GM12872 (cell line): ENCODE results near the gene CXCL3.

Source experiments
- TF ChIP-seq, protein P1 (sequence below): IDR thresholded peaks from 3 replicates; pipeline ENCODE4 v1.5.1; 2011; ENCODE audit warnings: low read depth, mild to moderate bottlenecking, low read length, moderate library complexity; ENCODE audit not compliant: insufficient read depth

CXCL3 gene

DNA sequence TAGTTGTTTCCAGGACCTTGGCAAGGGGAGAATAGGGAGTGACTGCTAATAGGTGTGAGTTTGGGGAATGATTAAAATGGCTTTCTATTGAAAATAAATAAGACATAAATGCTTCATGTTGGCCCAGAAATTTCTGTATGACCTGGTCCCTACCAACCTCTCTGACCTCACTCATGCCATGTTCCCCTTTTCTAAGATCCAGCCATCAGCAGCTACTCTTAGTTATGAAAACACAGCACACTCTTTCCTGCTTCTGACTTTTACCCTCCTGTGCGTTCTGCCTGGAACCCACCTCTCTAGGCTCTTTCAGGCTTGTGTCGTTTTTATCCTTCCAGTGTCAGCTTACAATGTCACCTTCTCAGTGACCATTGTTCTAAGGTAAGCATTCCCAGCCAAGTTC lies 25.2 kb downstream of the CXCL3 start:
- TF ChIP-seq, protein P1, sequence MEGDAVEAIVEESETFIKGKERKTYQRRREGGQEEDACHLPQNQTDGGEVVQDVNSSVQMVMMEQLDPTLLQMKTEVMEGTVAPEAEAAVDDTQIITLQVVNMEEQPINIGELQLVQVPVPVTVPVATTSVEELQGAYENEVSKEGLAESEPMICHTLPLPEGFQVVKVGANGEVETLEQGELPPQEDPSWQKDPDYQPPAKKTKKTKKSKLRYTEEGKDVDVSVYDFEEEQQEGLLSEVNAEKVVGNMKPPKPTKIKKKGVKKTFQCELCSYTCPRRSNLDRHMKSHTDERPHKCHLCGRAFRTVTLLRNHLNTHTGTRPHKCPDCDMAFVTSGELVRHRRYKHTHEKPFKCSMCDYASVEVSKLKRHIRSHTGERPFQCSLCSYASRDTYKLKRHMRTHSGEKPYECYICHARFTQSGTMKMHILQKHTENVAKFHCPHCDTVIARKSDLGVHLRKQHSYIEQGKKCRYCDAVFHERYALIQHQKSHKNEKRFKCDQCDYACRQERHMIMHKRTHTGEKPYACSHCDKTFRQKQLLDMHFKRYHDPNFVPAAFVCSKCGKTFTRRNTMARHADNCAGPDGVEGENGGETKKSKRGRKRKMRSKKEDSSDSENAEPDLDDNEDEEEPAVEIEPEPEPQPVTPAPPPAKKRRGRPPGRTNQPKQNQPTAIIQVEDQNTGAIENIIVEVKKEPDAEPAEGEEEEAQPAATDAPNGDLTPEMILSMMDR = no peak

DNA sequence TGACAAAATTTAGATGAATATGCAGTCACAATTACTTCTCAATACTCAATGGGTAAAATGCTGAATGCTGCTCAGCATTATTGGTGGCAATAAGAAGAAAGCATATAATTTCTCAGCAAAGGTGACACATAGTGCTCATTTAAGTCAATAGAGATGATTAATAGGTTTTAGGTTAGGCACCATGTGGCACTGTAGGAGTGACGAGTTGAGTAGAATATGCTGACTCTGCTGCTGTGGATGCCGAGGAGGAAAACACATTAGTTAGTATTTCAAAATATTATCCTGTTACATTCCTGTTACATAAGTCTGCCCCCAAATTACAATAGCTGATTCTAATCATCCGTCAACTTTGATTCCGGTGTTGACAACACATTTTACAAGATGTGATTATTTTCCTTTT lies 26.4 kb downstream of the CXCL3 start:
- TF ChIP-seq, protein P1 = no peak

DNA sequence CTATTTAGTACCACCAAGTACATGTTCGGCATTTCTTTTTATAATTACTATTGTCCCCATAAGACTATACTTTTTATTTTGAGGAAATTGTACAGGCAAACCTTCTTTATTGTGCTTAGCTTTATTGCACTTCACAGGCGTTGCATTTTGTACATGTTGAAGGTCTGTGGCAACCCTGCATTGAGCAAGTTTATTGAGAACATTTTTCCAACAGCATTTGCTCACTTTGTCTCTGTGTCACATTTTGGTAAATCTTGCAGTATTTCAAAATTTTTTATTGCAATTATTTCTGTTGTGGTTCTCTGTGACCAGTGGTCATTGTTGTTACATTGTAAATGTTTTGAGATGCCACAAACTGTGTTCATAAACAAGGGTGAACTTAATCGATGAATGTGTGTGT lies 29.2 kb downstream of the CXCL3 start:
- TF ChIP-seq, protein P1 = no peak

DNA sequence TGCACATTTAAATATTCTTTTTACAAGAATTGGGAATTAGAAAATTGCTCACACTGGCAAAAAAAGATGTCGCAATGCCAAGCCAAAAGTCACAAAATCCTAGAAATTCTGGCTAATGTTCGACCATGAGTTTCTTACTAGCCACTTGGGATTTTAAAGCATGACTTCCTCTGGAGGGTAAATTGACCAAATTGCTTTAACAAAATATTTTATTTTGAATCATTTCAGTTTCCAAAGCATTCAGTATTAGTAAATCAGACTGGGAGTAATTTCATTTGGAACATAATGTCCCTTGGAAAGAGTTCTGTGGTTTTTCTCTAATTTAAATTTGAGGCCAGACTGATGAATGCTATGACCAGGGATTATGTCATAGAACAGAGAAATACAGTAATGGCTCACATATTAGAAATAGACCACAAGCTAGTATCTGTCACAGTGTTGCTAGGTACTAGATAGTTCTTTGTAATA lies 32.4 kb downstream of the CXCL3 start:
- TF ChIP-seq, protein P1 = no peak

DNA sequence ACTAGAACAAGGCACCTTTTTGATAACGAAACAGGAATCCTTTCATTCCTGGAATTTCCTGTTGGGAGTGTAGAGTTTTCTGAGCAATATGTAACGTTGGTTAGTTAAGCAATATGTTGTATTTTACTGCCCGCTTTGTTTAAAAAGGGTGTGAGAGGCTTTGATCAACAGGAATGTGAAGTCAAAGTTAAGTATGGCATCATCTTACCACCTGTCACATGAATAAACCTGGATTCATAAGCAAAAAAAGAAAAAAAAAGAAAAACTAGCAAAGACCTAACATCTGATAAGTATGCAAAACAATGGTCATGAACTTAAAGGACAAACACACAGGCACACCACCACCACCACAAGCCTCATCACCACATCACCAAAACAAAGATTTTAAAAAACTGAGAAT lies 33.0 kb downstream of the CXCL3 start:
- TF ChIP-seq, protein P1 = no peak

DNA sequence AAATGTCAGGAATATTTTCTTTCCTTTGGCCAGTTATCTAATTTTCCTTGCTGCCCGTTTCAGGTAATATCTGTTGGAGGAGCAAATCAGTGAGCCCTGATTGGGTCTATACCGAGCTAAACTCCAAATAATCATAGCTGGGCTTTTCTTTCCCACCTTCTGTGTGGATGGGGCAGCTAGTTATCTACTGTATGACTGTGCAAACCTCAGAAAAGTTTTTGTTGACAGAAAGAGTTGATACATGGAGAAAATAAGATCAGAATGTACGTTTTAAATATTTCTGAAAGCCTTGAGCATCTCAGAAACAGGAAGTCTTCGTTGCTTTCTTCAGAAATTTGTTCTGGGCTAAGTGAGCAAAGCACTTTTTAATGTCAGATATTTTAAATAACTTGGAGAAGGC lies 33.8 kb downstream of the CXCL3 start:
- TF ChIP-seq, protein P1 = no peak

DNA sequence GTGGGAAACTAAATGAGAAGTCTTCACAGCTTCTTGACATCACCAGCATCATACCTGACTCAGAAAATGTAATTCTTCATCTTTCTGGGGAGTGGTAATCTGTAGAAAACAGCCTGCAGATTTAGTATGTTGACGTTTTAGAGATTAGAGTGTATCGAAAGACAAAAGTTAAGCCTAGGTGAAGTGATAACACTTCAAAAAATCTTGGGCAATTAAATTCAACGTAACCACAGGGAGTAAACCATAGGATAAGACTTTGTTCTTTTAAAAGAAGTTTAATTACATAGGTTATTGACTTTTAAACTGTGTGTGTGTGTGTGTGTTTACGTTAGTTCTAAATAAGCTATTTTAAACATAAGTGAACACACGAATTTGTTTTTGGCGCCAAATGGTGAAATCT lies 38.2 kb downstream of the CXCL3 start:
- TF ChIP-seq, protein P1 = no peak
